Progenitor cell of endocrine pancreas (in vitro differentiated cells): ENCODE measurements around the gene CDR2. TPM values are rescaled to one million over a fixed set of nuclear protein-coding genes. Genes with fewer than 3 reads are reported as not detected.

ENCODE experiments used
- DNase-seq: peaks from one replicate; pipeline ENCODE4 v3.0.0; 2021; ENCODE audit warnings: low spot score; ENCODE audit not compliant: unreplicated experiment
- H3K27ac Mint-ChIP-seq: 2 replicates; pipeline ENCODE4 v1.8.0; 2021; ENCODE audit warnings: mild to moderate bottlenecking, moderate library complexity, mixed read lengths
- H3K27me3 Mint-ChIP-seq: 2 replicates; pipeline ENCODE4 v1.8.0; 2021; ENCODE audit warnings: mixed read lengths
- H3K36me3 Mint-ChIP-seq: 2 replicates; pipeline ENCODE4 v1.8.0; 2022; ENCODE audit warnings: mixed read lengths; ENCODE audit not compliant: insufficient read depth
- H3K4me1 Mint-ChIP-seq: 2 replicates; pipeline ENCODE4 v1.8.0; 2021; ENCODE audit warnings: low read depth, mixed read lengths
- H3K4me3 Mint-ChIP-seq: 2 replicates; pipeline ENCODE4 v1.8.0; 2021; ENCODE audit warnings: low read depth, mild to moderate bottlenecking, moderate library complexity, mixed read lengths
- H3K9me3 Mint-ChIP-seq: 2 replicates; pipeline ENCODE4 v1.8.0; 2021; ENCODE audit warnings: low read depth, mixed read lengths
- CTCF ChIP-seq: fragments of 200-600 bp; sonication (generic); IDR thresholded peaks from one replicate; pipeline ENCODE4 v1.5.0; 2021; ENCODE audit warnings: antibody characterized with exemption, mild to moderate bottlenecking; ENCODE audit not compliant: unreplicated experiment
- total RNA-seq: library from RNA; stranded (reverse); gene quantifications from 2 replicates; pipeline ENCODE4 v1.2.1, GENCODE V29; 2021

The CDR2 gene
- total RNA-seq, 1 donor from 2014 or later = 16.6 TPM

- no peak overlapping the region for H3K27ac Mint-ChIP-seq
- H3K4me1 Mint-ChIP-seq = no peaks in the 10 kb centered on the region
Observed at GRCh38 chr16:22400900-22401299, 26.5 kb upstream of the CDR2 start.

GRCh38 chr16:22397931-22398330 is 23.5 kb upstream of the CDR2 start:
- no peaks in the 10 kb centered on the region for H3K27me3 Mint-ChIP-seq
- H3K9me3 Mint-ChIP-seq = no peaks in the 10 kb centered on the region
- H3K36me3 Mint-ChIP-seq = no peaks in the 10 kb centered on the region
- no peak for TF ChIP-seq CTCF
- no peak overlapping the region for H3K27ac Mint-ChIP-seq
- no peak overlapping the region for H3K4me3 Mint-ChIP-seq
- H3K4me1 Mint-ChIP-seq = no peaks in the 10 kb centered on the region
- no peak for DNase-seq

More at GRCh38 chr16:22400900-22401299, 26.5 kb upstream of the CDR2 start:
- H3K4me3 Mint-ChIP-seq = no peak overlapping the region
- no peak for TF ChIP-seq CTCF
- H3K9me3 Mint-ChIP-seq = no peaks in the 10 kb centered on the region
- H3K36me3 Mint-ChIP-seq = peaks cover under 1% of the 10 kb centered on the region
- no peaks in the 10 kb centered on the region for H3K27me3 Mint-ChIP-seq
- no peak for DNase-seq

GRCh38 chr16:22397464-22397863 is 23.0 kb upstream of the CDR2 start:
- no peak for DNase-seq
- no peak overlapping the region for H3K4me3 Mint-ChIP-seq
- H3K27me3 Mint-ChIP-seq = no peaks in the 10 kb centered on the region
- H3K9me3 Mint-ChIP-seq = no peaks in the 10 kb centered on the region
- H3K4me1 Mint-ChIP-seq = no peaks in the 10 kb centered on the region
- H3K36me3 Mint-ChIP-seq = no peaks in the 10 kb centered on the region
- no peak overlapping the region for H3K27ac Mint-ChIP-seq
- TF ChIP-seq CTCF = no peak

GRCh38 chr16:22395960-22396359 is 21.5 kb upstream of the CDR2 start:
- peak overlapping the region; percentile 31 for H3K27ac Mint-ChIP-seq
- no peaks in the 10 kb centered on the region for H3K36me3 Mint-ChIP-seq
- no peak for TF ChIP-seq CTCF
- no peak for DNase-seq
- H3K4me3 Mint-ChIP-seq = no peak overlapping the region
- no peaks in the 10 kb centered on the region for H3K4me1 Mint-ChIP-seq
- H3K9me3 Mint-ChIP-seq = no peaks in the 10 kb centered on the region
- no peaks in the 10 kb centered on the region for H3K27me3 Mint-ChIP-seq

- Mint-ChIP-seq H3K27me3 (no peaks in the 10 kb centered on the region), H3K4me3 (no peak overlapping the region), H3K9me3 (no peaks in the 10 kb centered on the region), H3K27ac (no peak overlapping the region), H3K36me3 (no peaks in the 10 kb centered on the region), H3K4me1 (no peaks in the 10 kb centered on the region)
- DNase-seq = no peak
- TF ChIP-seq CTCF = no peak
Observed at GRCh38 chr16:22394121-22394520, 19.7 kb upstream of the CDR2 start.
